ENCODE results near the gene PHF12. TPM values are rescaled to one million over a fixed set of nuclear protein-coding genes. Genes with fewer than 3 reads are reported as not detected.

Gene PHF12
- polyA plus RNA-seq, 1 experiment = 16.5 TPM

GRCh38 chr17:28864991-28865849 is 86.1 kb downstream of the PHF12 start:
- Histone ChIP-seq H3K4me3 (ENCODE audit: low read depth, low read length) (no peak overlapping the region), H3K36me3 (ENCODE audit: control insufficient read depth, insufficient read depth, low read length) (peaks cover 4% of the 10 kb centered on the region), H3K27me3 (ENCODE audit: control insufficient read depth, insufficient read depth, low read length) (no peaks in the 10 kb centered on the region)
- TF ChIP-seq, protein P1, sequence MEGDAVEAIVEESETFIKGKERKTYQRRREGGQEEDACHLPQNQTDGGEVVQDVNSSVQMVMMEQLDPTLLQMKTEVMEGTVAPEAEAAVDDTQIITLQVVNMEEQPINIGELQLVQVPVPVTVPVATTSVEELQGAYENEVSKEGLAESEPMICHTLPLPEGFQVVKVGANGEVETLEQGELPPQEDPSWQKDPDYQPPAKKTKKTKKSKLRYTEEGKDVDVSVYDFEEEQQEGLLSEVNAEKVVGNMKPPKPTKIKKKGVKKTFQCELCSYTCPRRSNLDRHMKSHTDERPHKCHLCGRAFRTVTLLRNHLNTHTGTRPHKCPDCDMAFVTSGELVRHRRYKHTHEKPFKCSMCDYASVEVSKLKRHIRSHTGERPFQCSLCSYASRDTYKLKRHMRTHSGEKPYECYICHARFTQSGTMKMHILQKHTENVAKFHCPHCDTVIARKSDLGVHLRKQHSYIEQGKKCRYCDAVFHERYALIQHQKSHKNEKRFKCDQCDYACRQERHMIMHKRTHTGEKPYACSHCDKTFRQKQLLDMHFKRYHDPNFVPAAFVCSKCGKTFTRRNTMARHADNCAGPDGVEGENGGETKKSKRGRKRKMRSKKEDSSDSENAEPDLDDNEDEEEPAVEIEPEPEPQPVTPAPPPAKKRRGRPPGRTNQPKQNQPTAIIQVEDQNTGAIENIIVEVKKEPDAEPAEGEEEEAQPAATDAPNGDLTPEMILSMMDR (IDR thresholded peaks at IDR 0.05; ENCODE audit: insufficient read depth, low read depth, low read length) = no peak
- CTCF ChIA-PET = interaction anchor here (1.0 kb wide), 1 partner anchor 138 kb away, joined by 4 read pairs; no protein-coding TSS in a partner anchor
- POLR2A ChIA-PET = no interaction called here
- no peak for DNase-seq (ENCODE audit: low read depth)

DNA sequence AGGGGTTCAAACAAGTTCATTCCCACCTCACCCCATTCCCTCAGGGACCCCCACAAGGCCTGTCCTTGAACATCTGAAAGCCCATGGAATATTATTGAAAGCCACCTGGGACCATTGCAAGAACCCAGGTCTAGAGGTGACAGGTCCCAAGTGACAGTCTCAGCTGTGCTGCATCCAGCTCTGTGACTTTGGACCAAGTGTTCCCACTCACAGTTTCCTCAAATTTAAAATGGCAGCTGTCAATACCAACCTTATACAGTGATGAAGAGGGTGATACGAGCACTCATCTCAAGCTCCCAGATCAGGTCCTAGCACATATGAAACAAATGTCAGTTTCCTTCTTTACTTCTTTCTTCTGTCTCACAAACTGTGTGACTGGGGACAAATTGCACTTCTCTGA is 87.4 kb downstream of the PHF12 start:
- ChIA-PET POLR2A (no interaction called here), CTCF (no interaction called here)
- no peak for DNase-seq (ENCODE audit: low read depth)
- H3K36me3 ChIP-seq (ENCODE audit: control insufficient read depth, insufficient read depth, low read length) = peaks cover 5% of the 10 kb centered on the region
- H3K4me3 ChIP-seq (ENCODE audit: low read depth, low read length) = no peak overlapping the region
- TF ChIP-seq, protein P1 (IDR thresholded peaks at IDR 0.05; ENCODE audit: insufficient read depth, low read depth, low read length) = no peak
- H3K27me3 ChIP-seq (ENCODE audit: control insufficient read depth, insufficient read depth, low read length) = no peaks in the 10 kb centered on the region

DNA sequence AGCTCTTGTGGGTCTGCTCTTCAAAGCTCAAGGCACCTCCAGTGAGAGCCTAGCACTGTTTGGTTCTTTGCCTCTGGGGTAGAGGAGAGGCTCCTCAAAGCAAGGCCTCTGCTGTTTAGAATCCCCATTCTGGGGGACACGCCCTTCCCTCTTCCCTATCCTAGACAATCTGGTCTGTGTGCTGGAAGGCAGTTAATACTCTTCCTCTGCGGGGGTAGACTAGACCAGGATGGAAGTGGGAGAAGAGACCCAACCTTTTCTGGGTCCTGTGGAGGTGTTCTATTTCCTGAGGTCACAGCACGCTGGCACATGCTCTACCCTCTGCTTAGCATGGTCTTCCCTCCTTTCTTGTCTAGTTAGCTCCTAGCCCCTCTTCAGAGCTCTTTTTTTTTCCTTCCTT is 88.8 kb downstream of the PHF12 start:
- CTCF ChIA-PET = interaction anchor here (0.9 to 3.7 kb wide), 2 partner anchors 100 to 113 kb away, joined by 3 to 13 read pairs; no protein-coding TSS in a partner anchor
- DNase-seq (ENCODE audit: low read depth) = no peak
- TF ChIP-seq, protein P1 (IDR thresholded peaks at IDR 0.05; ENCODE audit: insufficient read depth, low read depth, low read length) = no peak
- Histone ChIP-seq H3K4me3 (ENCODE audit: low read depth, low read length) (no peak overlapping the region), H3K27me3 (ENCODE audit: control insufficient read depth, insufficient read depth, low read length) (no peaks in the 10 kb centered on the region), H3K36me3 (ENCODE audit: control insufficient read depth, insufficient read depth, low read length) (peaks cover 15% of the 10 kb centered on the region)
- POLR2A ChIA-PET = no interaction called here

- DNase-seq (ENCODE audit: low read depth) = no peak
- TF ChIP-seq, protein P1 (IDR thresholded peaks at IDR 0.05; ENCODE audit: insufficient read depth, low read depth, low read length) = no peak
- CTCF ChIA-PET = interaction anchor here (0.9 to 3.7 kb wide), 3 partner anchors 18 to 112 kb away, joined by 3 to 13 read pairs (median 3); no protein-coding TSS in a partner anchor
- POLR2A ChIA-PET = no interaction called here
- no peak overlapping the region for H3K4me3 ChIP-seq (ENCODE audit: low read depth, low read length)
- H3K27me3 ChIP-seq (ENCODE audit: control insufficient read depth, insufficient read depth, low read length) = no peaks in the 10 kb centered on the region
- H3K36me3 ChIP-seq (ENCODE audit: control insufficient read depth, insufficient read depth, low read length) = peaks cover 15% of the 10 kb centered on the region
These were observed 89.7 kb downstream of the PHF12 start for GRCh38 chr17:28861393-28862203.

DNA sequence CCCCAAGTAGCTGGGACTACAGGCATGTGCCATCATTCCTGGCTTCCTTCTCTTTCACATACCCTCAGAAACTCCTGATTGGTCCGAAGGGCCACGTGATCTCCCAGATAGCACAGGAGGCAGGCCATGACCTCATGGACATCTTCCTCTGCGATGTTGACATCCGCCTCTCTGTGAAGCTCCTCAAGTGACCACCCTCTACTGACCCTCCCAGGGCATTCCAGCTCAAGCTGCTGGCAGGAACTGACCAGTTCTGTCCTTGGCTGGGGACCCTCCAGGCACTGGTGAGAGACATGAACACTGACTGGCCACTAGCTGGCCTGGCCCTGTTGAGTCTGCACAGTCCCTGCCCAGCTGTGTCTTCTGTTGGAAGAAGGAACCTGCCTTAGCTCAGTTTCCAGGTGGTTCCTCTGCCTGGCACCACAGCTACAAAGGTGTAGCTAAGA is 90.9 kb downstream of the PHF12 start:
- ChIA-PET POLR2A (no interaction called here), CTCF (interaction anchor here (0.5 to 3.7 kb wide), 2 partner anchors 9 to 98 kb away, joined by 3 to 13 read pairs; no protein-coding TSS in a partner anchor)
- peaks cover 15% of the 10 kb centered on the region for H3K36me3 ChIP-seq (ENCODE audit: control insufficient read depth, insufficient read depth, low read length)
- DNase-seq (ENCODE audit: low read depth) = no peak
- TF ChIP-seq, protein P1 (IDR thresholded peaks at IDR 0.05; ENCODE audit: insufficient read depth, low read depth, low read length) = no peak
- no peaks in the 10 kb centered on the region for H3K27me3 ChIP-seq (ENCODE audit: control insufficient read depth, insufficient read depth, low read length)
- H3K4me3 ChIP-seq (ENCODE audit: low read depth, low read length) = no peak overlapping the region

All from BJ (cell line).